Stimulated activated naive B cell treated with anti-CD40 and anti-IgM and Interleukin-4, amounts not matched to agents 10 μg/mL and 1 μg/mL and 100 μg/mL, for 72 hours (primary cell): ENCODE measurements around the gene BEX4.

Experiments
- ATAC-seq, 2 donors: fragments of 150-1000 bp; cut with Tn5 transposase; replicated peaks; 2 replicates each; pipeline ENCODE4 v1.10.0; 2021; ENCODE audit warnings: moderate library complexity in 1 of 2
- DNase-seq: peaks from one replicate; pipeline ENCODE4 v3.0.0; 2021
- H3K27ac Mint-ChIP-seq: one replicate; pipeline ENCODE4 v1.8.0; 2022; ENCODE audit warnings: mild to moderate bottlenecking, mixed read lengths
- H3K27me3 Mint-ChIP-seq, 2 donors: one replicate each; pipeline ENCODE4 v1.8.0; 2022; ENCODE audit warnings: mixed read lengths in 2 of 2
- H3K36me3 Mint-ChIP-seq, 2 donors: one replicate each; pipeline ENCODE4 v1.8.0; 2022; ENCODE audit warnings: mixed read lengths in 2 of 2, mild to moderate bottlenecking in 1 of 2
- H3K4me1 Mint-ChIP-seq, 2 donors: one replicate each; pipeline ENCODE4 v1.8.0; 2022; ENCODE audit warnings: mixed read lengths in 2 of 2, mild to moderate bottlenecking in 1 of 2
- H3K4me3 Mint-ChIP-seq, 2 donors: one replicate each; pipeline ENCODE4 v1.8.0; 2022; ENCODE audit warnings: mild to moderate bottlenecking in 2 of 2, mixed read lengths in 2 of 2, moderate library complexity in 1 of 2
- H3K9me3 Mint-ChIP-seq, 2 donors: one replicate each; pipeline ENCODE4 v1.8.0; 2022; ENCODE audit warnings: mixed read lengths in 2 of 2, mild to moderate bottlenecking in 1 of 2

The BEX4 gene

GRCh38 chrX:103254921-103255493 lies 40.1 kb downstream of the BEX4 start, which contains the start of gene TCEAL8:
TCEAL8 (minus strand) TSS chrX:103255155; CDS start chrX:103253979, 1,176 bp downstream.
- ATAC-seq: peak; percentile 95 to 96
- Mint-ChIP-seq H3K27ac (peak within 1 kb of the TSS; percentile 94), H3K27me3 (no peaks in the 10 kb centered on the region), H3K36me3 (peaks cover 2 to 11% of the 10 kb centered on the region in 2 donors), H3K9me3 (no peaks in the 10 kb centered on the region), H3K4me3 (peak within 1 kb of the TSS; percentile 91 to 96), H3K4me1 (peaks cover 6 to 9% of the 10 kb centered on the region in 2 donors)
- peak; percentile 32 for DNase-seq

GRCh38 chrX:103256651-103257050 lies 41.7 kb downstream of the BEX4 start:
- Mint-ChIP-seq H3K36me3 (peaks cover 2 to 11% of the 10 kb centered on the region in 2 donors), H3K4me3 (no peak overlapping the region), H3K9me3 (no peaks in the 10 kb centered on the region), H3K4me1 (peaks cover 6 to 9% of the 10 kb centered on the region in 2 donors), H3K27me3 (no peaks in the 10 kb centered on the region), H3K27ac (no peak overlapping the region)
- DNase-seq (no peak), ATAC-seq (no peak)

- H3K4me1 Mint-ChIP-seq: peaks cover 6 to 9% of the 10 kb centered on the region in 2 donors
- peaks cover 6% of the 10 kb centered on the region in 2 donors for H3K27me3 Mint-ChIP-seq
- no peak for DNase-seq
- ATAC-seq: no peak
- peaks cover 0 to 2% of the 10 kb centered on the region in 2 donors for H3K9me3 Mint-ChIP-seq
- no peak overlapping the region for H3K27ac Mint-ChIP-seq
- H3K4me3 Mint-ChIP-seq: no peak overlapping the region
- H3K36me3 Mint-ChIP-seq: peaks cover 2 to 11% of the 10 kb centered on the region in 2 donors
Measured at GRCh38 chrX:103258275-103258674, 43.4 kb downstream of the BEX4 start.
